ENCODE data around the gene RABGAP1L.
"Not testable (repeated sequence)": the region's sequence is repeated elsewhere in the genome, so short reads cannot be mapped to it uniquely, and the experiment has no call there.

The RABGAP1L gene

GRCh38 chr1:174848593-174849560 is 689.6 kb downstream of the RABGAP1L start:
- TF ChIP-seq ZFHX2 (tag by site-specific recombination; conservative IDR thresholded peaks at IDR 0.05) (peak; percentile 50), ZNF335 (tag by site-specific recombination; conservative IDR thresholded peaks at IDR 0.05) (peak; percentile 90), KLF1 (tag by site-specific recombination; IDR thresholded peaks at IDR 0.05) (peak; percentile 30), EGR2 (tag by site-specific recombination; IDR thresholded peaks at IDR 0.05; ENCODE audit: low read depth) (peak; percentile 58; the same call in 1 of the 2 replicates), PRDM1 (tag by site-specific recombination; IDR thresholded peaks at IDR 0.05) (peak; percentile 84), ZEB2 (tag by site-specific recombination; IDR thresholded peaks at IDR 0.05) (0 out of 2 replicates have a peak, but pooled peaks have one; percentile 40), ZBTB48 (tag by site-specific recombination; IDR thresholded peaks at IDR 0.05) (peak; percentile 93), ZIC2 (tag by site-specific recombination; IDR thresholded peaks at IDR 0.05) (0 out of 2 replicates have a peak, but pooled peaks have one; percentile 35), YY1 (tag by site-specific recombination; IDR thresholded peaks at IDR 0.05) (peak; percentile 68), ZFP37 (tag by site-specific recombination; IDR thresholded peaks at IDR 0.05) (0 out of 2 replicates have a peak, but pooled peaks have one; percentile 41), ZNF2 (tag by site-specific recombination; IDR thresholded peaks at IDR 0.05) (0 out of 2 replicates have a peak, but pooled peaks have one; percentile 65), ZBTB26 (tag by site-specific recombination; optimal IDR thresholded peaks at IDR 0.05) (peak; percentile 18), ZBTB8A (tag by site-specific recombination; IDR thresholded peaks at IDR 0.05) (peak; percentile 32; the same call in 1 of the 2 replicates), ZBTB17 (tag by site-specific recombination; IDR thresholded peaks at IDR 0.05) (peak; percentile 25; the same call in 1 of the 2 replicates), ZNF629 (tag by site-specific recombination; IDR thresholded peaks at IDR 0.05) (0 out of 2 replicates have a peak, but pooled peaks have one; percentile 18)
- TF ChIP-seq, protein P1, sequence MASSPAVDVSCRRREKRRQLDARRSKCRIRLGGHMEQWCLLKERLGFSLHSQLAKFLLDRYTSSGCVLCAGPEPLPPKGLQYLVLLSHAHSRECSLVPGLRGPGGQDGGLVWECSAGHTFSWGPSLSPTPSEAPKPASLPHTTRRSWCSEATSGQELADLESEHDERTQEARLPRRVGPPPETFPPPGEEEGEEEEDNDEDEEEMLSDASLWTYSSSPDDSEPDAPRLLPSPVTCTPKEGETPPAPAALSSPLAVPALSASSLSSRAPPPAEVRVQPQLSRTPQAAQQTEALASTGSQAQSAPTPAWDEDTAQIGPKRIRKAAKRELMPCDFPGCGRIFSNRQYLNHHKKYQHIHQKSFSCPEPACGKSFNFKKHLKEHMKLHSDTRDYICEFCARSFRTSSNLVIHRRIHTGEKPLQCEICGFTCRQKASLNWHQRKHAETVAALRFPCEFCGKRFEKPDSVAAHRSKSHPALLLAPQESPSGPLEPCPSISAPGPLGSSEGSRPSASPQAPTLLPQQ (tag by site-specific recombination; IDR thresholded peaks at IDR 0.05) = 0 out of 2 replicates have a peak, but pooled peaks have one; percentile 13
- H3K9me3 ChIP-seq (ENCODE audit: control insufficient read depth, insufficient read depth, low read depth, low read length); H3K36me3 ChIP-seq (ENCODE audit: control insufficient read depth in 2 of 2, insufficient read depth in 1 of 2, low read length in 2 of 2); POLR2A ChIA-PET; H3K4me1 ChIP-seq (ENCODE audit: control insufficient read depth, insufficient read depth, low read length); H3K4me3 ChIP-seq (ENCODE audit: low read depth, low read length): not testable (repeated sequence)
- CTCF ChIA-PET = interaction anchor here (0.6 kb wide), 1 partner anchor 277 kb away, joined by 3 read pairs; no protein-coding TSS in a partner anchor
- H3K27ac ChIP-seq (ENCODE audit: extremely low read depth, low read depth, low read length) = peak overlapping the region; percentile 41; the same call in 1 of the 2 replicates

GRCh38 chr1:174850726-174851125 is 691.4 kb downstream of the RABGAP1L start:
- Histone ChIP-seq H3K9me3 (ENCODE audit: control insufficient read depth, insufficient read depth, low read depth, low read length) (no peaks in the 10 kb centered on the region), H3K4me3 (ENCODE audit: low read depth, low read length) (no peak overlapping the region), H3K27ac (ENCODE audit: extremely low read depth, low read depth, low read length) (no peak overlapping the region), H3K36me3 (ENCODE audit: control insufficient read depth in 2 of 2, insufficient read depth in 1 of 2, low read length in 2 of 2) (no peaks in the 10 kb centered on the region), H3K4me1 (ENCODE audit: control insufficient read depth, insufficient read depth, low read length) (peaks cover 2% of the 10 kb centered on the region; the same call in 1 of the 2 replicates)
- ChIA-PET POLR2A (no interaction called here), CTCF (no interaction called here)
- TF ChIP-seq ZNF837 (tag by site-specific recombination; IDR thresholded peaks at IDR 0.05) (no peak), ZNF621 (tag by site-specific recombination; IDR thresholded peaks at IDR 0.05) (no peak), ZNF623 (tag by site-specific recombination; IDR thresholded peaks at IDR 0.05) (no peak), ZNF768 (tag by site-specific recombination; IDR thresholded peaks at IDR 0.05) (no peak), ZNF514 (tag by site-specific recombination; IDR thresholded peaks at IDR 0.05) (no peak), ZNF140 (tag by site-specific recombination; IDR thresholded peaks at IDR 0.05) (no peak), WT1 (tag by site-specific recombination; IDR thresholded peaks at IDR 0.05) (no peak), ZNF394 (tag by site-specific recombination; IDR thresholded peaks at IDR 0.05; ENCODE audit: borderline replicate concordance) (no peak), ZNF280D (tag by site-specific recombination; IDR thresholded peaks at IDR 0.05) (no peak)
- TF ChIP-seq, protein P2, sequence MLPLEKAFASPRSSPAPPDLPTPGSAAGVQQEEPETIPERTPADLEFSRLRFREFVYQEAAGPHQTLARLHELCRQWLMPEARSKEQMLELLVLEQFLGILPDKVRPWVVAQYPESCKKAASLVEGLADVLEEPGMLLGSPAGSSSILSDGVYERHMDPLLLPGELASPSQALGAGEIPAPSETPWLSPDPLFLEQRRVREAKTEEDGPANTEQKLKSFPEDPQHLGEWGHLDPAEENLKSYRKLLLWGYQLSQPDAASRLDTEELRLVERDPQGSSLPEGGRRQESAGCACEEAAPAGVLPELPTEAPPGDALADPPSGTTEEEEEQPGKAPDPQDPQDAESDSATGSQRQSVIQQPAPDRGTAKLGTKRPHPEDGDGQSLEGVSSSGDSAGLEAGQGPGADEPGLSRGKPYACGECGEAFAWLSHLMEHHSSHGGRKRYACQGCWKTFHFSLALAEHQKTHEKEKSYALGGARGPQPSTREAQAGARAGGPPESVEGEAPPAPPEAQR (tag by site-specific recombination; IDR thresholded peaks at IDR 0.05) = no peak

Measured in HEK293 (cell line).